Measurements from ENCODE around the gene KRTAP10-2.

- TF ChIP-seq CTCF (conservative IDR thresholded peaks at IDR 0.05) (no peak), EZH2 (IDR thresholded peaks at IDR 0.05; ENCODE audit: low read depth) (no peak)
Measured at GRCh38 chr21:44581158-44581557, 29.9 kb upstream of the KRTAP10-2 start.
